Measurements from ENCODE around the gene SNRPA1.

The SNRPA1 gene

DNA sequence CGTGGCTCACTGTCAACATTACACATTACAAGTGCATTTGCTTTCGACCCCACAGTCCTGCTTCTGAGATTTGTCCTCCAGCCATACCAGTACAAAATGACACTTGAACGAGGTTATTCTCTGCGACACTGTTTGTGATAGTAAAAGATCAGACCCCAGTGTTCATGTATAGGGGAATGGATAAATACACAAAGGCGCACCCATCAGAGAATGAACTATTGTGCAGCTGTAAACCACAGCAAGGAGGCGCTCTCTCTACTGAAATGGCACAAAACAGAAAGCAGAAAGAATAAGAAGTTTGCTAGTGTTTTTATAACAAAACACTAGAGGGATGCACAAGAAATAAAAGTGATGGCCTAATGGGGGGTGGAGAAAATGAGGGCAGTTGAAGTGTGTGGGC, 38.3 kb downstream of the SNRPA1 start:
- DNase-seq = no peak

DNA sequence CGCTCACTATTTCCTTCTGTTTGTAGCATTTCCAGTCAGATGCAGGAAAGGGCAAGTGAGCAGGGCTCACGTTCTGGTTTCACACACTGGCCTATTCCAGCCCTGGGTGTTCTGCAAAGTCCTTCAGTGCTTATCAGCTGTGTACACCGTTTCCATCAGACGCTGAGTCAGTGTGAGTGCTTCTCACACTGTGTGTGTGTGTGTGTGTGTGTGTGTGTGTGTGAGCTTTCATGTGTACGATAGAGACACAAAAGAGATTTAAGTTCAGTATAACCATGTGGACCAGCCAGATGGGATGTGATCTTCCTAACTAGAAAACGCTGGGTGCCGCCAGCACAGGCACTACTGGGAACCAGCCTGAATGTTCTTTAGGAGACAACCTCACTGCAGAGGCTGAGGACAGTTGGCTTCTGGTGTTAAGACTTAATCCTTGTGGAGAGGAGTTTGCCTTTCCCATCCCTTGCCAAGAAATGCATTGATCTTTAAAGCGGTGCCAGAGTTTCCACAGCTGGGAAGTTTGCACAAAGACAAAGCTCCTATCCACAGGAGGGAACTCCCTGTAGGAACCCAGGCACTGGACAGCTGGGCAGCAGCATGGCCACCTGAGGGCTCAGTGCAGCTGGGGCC, 39.3 kb downstream of the SNRPA1 start:
- DNase-seq = no peak

DNA sequence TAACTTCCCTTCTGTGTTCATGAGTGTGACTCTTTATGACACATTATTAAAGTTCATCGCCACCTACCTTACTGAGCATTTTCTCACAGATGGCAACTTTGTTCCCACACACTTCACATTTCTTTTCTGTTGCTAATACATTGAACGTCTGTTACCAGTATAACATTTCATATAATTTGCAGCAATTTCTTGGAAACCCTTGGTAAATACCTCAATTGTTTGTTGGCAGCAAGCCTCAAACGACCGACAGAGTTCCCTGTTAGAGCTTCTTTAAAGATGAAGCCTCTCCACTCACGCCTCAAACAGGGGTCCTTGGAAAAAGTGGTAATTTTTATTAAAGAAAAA, 40.0 kb downstream of the SNRPA1 start:
- DNase-seq = no peak

DNA sequence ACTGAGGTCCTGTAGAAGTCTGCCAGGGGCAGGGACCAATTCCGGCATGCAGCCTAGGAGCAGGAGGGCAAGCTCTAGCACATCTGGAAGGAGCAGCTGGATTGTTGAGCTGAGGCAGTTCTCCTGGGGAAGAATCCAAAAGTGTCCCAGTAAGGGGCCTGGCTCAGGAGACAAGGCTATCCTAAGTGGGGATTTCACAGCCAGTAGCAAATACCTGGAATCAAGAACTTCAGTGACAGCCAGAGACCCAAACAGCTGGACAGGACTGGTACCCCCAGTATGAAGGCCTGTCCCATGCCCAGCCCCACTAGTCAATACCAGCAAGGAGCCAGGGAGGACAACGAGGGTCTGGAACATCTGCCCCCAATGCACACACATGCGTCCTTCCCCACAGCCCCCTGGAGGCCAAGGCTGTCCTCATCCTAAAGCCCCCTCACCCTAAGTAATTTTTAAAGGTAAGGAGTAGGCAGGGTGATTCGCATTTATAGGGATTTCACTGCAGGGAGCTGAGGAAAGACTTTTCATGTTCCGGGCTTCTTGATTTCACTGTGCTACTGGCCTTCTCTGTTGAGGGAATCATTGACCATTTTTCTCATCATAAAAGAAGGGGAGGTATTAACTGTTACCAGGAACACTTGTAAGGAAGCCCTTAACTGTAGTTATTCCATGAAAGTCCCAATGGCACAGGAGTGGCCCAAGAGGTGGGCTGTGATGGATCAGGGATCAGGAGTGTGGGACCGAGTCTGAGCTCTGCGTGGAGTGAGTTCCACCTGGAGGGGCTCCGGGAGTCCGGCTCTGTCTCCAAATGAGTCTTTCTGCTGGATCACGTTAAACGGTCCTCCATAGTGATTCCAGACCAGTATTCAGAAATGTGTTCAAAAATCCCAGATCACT, 40.6 kb downstream of the SNRPA1 start:
- no peak for DNase-seq

DNA sequence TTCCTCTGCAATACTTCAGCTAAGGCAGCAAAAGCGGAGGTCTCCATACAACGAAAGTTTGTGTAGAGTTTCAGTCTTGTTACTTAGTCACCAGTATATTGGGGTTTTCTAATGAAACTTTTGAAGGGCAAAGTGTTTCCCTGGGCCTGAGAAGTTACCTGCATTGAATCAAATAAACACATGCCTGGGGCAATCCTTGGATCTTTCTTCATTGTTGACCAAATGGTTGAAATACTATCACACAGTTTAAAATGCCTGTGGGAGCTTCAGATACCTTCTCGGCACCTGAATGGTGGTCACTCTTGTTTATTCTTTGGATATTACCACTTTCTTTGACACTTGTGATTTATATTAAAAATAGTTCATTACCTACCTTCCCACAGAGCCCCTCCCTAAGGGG, 42.2 kb downstream of the SNRPA1 start:
- DNase-seq = no peak

DNA sequence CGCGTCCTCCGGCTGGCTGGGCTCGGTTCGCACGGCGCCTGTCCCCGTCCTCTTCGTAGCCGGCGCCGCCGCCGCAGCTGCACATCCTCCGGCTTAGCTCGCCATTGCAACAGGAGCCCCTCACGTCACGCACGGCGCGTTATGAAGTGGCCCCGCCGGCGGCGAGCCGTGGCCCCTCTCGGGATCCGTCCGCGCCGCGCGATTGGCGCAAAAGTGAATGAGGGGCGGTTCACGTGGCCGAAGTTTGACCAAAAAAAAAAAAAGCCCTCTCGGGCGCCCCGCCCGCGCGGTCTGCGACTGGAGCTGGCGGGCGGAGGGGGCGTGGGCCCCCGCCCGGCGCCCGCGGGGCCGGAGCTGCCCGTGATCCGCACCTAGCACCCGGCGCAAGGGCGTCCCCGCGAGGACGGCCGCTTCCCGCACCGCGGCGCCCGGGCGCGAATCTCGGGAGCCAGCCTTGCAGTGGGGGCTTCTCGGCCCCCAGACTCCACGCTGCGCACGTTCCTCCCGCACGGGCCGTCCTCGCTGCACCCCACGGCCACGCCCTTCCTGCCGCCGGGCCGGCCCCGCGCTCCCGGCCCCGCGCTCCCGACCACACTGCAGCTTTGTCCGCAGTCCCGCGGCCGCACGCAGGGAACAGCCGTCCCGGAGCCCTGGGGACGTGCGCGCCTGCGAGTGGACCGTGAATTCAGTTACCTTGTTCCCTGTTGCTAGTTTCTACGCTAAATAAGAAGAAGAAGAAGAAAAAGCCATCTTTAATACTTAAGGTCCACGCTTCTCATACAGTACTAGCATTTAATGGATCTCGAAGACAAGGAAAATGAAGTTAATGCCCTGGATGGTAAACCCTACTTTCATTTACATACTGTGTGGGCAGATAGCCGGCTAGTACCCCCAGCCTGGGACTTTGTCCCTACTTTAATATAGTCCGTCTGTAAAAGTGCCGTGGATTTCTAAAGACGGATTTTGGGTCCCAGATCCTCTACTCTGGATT, 42.9 kb downstream of the SNRPA1 start, which contains the start of gene CHSY1:
CHSY1 (minus strand) TSS at position 219 of the 991 bp plus-strand sequence. CDS start 592 bp downstream, outside the sequence.
- DNase-seq = peak; percentile 83

DNA sequence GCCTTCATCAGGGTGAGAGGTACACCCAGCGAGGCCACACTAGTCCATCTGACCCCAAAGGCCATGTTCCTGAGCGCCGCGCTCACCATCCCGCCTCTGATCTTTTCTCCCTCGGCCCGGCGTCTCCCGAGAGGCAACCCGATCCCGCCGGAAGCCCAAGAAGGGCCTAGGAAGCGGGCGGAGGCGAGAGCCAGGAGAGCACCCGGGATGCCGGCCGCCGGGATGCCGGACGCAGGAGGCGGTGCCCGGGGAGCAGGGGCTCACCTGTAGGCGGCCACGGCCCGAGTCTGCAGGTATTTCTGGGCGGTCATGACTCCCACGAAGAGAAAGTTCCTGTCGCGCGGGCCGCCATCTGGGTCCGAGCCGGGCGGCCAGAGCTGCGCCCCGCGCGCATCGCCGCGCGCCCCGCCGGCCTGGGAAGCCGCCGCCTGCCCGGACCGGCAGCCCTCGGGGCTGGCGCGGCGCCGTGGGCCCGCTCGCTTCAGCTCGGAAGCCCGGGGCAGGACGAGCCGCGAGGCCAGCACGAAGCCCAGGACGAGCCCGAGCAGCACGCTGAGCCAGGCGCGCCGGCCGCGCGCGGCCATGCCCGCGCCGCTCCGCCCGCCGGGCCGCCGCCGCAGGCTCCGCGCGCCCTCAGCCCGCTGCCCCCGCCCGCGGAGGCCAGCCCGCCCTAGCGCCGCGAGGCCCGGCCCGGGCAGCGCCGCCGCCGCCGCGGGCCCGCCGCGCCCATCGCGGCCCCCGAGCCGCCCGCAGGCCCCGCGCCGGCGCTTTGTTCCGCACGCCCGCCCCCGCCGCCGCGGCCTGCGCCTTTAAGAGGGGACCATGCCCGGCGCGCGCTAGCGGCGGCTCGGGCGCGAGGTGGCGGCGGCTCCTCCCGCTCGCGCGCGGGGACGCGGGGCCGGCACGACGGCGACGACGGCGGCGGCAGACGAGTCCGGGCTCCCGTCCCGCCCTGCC, 43.9 kb downstream of the SNRPA1 start:
- DNase-seq = peak; percentile 66

DNA sequence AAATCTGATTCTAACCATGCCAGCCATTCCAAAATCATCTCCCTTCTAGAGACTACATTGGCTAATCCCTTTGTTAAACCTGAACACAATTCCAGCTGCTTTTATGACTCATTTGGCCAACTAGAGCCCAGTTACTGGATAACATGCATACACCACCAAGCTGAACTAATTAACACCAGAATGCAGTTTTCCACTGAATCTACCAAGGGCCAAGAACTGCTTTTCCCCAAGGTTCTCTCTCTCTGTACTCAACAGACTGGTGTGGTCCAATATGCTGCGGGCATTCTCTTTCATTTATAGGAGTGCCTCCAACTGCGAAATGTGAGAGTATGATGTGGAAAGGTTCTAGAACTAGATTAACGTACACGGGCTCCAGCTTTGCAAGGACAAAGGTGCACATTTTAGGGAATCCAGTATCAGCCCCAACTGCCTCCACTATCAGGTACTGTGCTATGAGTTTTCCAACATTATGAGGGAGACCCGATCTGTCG, 44.7 kb downstream of the SNRPA1 start:
- DNase-seq = no peak

DNA sequence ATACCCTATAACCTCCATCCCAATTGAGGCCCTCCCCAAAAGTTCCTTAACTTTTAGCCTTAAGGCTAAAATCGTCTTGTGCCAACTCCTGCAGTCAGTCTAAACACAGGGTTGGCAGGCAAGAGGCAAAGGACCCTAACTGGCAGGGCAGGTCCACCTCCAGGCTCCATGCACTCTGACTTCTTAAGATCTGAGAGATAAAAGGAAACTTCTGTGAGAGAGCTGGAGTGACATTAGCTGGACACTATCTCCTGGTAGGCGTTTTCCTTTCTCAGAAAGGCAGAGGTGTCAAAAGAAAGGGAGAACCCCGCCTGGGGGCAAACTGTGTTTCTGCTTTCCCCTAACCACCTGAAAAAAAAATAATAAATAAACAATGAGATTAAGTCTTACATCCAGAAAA, 46.8 kb downstream of the SNRPA1 start:
- no peak for DNase-seq

DNA sequence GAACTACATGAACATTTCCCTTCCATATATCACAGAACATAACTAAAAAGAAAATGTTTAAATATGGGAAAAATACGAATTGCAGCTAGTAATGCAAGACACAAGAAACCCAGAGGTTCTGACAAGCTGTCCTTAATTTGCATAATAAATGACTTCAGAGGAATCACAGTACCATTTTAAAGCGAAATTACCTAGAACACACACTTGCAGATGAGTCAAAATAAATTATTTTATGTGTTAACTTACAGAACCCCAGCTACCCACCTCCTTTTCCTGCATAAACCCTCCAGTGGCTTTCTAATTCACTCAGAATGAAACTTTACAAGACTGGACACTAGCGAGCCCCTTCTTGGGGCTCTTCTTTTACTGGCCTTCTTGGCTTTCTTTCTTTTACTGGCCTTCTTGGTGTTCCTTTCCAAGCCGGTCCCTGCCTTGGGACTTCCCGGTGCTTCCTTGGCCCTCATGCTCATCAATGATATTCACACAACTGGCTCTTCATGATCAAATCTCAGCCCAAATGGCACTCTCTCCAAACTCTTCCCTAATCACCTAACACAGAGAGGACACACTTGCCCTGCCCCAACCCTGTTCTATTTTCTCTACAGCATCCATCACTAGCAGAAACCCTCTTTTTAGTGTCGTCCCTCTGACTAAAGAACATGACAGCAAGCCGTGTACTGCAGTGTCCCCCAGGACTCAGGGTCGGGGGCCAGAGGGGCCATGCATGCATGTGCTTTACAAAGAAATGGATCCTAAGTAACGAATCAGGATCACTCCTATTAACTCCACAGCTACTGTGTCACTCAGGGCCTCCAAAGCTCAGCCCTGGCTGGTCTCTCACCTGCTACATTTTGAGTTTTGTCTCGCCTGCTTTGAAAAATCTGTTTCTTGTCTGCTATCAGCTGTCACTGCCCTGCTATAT, 48.0 kb downstream of the SNRPA1 start:
- DNase-seq = no peak

DNA sequence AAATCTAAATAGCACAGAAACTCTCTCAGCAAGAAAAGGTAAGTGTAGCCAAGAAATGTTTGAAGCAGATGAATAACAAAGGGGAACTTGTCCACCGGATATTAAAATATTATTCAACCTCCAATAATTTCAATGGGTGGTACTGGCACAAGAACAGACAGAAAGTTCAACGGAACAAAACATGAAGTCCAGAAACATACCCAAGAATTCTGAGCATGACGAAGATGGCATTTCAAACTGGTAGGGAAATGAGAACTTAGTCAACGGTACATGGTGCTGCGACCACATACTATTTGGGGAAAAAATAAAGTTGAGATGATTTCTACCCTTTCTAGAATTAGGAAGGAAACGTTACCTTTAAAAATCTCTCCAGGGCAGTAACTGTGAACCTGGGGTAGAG, 48.7 kb downstream of the SNRPA1 start:
- DNase-seq = no peak

DNA sequence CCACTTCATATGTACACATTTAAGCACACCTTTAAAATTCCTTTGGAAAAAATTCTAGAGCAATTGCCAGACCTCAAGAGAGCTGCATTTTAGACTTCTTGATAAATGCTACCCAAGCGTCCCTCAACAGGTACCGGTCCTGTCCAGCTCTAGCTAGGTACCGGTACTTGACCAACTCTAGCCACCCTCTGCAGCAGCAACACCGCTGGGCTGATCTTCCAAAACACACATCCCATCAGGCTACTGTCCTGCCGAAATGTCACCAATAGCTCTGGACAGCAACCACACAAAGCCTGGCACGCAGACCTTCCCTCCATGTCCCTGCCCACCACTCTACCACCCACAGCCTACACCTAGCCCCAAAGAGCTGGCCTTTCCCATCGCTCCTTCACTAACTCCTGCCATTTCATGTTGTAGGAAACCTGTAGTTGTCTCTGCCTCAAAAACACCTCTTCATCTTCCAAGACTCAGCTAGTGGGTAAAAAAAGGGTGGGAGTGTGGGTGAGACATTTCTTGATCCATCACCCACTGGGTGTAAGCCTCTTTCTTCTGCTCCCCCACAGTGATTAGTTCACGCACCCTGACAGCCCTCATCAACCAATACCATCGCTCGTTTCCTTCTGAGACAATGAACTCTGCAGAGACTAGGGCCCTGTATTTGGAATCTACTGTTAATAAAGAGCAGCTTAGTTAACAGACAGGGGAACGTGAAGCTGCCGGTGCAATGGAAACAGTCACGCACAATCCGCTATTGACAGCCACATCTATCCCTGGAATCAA, 50.0 kb downstream of the SNRPA1 start:
- DNase-seq = no peak

DNA sequence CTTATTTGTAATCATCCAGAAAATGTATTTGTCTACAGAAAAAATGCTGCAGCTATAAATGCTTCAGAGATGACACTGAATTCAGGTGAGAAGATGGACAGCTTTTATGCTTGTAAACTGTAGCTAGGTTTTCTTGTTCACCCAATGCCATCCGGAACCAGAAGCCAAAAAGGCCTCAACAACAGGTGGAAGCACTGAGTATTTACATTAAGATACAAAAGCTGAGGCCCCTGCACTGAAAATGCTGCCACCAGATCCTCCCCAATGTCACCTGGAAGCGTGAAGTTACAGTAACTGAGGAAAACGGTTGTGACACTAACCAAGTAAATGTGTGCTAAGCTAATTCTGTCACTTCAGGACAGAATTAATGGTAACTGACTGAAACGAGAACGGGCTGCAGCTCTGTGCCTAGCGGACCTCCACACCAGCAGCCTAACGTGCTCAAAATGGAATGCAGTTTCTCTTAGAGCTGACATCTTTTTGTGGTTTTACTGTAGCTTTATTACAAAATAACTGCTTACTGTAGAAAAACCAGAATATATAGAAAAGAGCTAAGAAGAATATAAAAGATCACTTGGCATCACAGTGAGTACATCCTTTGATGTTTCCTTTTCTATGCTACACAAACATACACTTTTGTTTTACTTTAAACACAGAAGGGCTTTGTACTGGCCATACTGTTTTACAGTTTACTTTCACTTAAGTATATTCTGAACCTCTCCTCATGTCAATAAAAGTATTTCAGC, 50.8 kb downstream of the SNRPA1 start:
- DNase-seq = no peak

DNA sequence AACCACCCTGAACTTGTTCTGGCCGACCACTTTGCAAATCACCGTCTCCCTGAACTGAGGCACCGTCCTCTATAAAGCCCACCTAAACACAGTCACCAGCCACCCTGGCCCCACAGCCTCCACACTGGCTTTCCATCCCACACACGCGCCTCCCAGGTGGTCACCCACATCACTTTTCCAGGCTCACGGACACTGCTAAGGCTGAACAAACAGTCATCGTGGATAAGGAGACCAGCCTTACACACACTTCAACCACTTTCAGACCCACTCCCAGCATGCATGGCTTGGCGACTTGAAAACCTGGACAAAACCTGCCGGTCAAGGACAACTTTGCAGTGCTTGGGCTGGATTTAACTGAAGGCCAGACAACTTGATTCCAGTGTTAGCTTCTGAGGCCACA, 51.6 kb downstream of the SNRPA1 start:
- DNase-seq = no peak

DNA sequence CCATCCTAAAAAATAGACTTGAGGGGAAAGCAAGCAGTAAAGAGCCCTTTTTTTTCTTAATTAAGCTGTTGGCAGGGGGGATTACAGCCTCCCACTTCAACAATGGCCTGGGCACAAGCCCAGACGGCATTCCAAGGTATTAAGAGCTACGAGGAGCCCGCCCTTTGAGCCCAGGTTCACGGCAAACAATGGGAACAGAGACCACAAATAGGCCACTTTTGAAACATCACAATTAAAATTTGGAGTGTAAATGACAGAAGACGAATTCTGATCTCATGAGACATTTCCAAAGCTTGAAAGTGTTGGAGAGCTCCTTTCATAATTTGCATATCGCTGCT, 52.1 kb downstream of the SNRPA1 start:
- DNase-seq = no peak

DNA sequence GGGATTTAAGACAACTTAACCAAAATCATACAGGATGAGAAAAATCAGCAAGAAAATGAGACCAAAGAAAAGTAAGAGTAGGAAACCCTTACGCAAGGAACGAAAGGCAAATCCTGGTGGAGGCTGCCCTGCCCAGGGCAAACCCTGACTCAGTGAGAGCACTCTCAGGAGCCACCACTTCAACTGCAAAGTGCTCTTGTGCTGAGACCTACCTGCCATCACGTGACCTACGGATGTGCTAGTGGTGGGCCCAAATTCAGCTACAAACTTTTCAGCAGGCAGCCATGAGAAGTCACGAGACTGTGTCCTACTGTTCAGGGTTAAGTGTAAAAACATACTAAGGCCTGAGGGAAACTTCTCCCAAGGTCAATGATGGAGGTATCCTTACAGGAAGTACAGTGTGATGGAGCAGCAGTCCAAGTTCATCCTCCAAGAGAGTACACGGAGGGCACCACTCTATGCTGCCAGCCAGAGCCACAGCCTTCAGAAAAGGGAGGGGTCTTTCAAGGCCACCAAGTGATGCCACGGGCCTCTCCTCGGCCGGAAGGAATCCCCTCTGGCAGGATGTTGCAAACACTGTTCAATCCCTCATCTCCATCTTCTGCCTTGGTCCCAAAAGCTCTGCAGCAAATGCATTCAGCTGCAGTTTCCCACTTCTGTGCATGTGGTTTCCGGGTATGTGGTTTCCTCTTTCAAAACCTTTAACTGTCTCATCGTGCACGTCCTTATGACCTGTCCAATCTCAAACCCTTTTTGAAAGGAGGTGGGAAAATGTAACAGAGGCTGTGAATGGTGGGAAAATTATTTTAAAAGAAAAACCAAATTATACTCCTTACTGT, 52.7 kb downstream of the SNRPA1 start:
- no peak for DNase-seq

DNA sequence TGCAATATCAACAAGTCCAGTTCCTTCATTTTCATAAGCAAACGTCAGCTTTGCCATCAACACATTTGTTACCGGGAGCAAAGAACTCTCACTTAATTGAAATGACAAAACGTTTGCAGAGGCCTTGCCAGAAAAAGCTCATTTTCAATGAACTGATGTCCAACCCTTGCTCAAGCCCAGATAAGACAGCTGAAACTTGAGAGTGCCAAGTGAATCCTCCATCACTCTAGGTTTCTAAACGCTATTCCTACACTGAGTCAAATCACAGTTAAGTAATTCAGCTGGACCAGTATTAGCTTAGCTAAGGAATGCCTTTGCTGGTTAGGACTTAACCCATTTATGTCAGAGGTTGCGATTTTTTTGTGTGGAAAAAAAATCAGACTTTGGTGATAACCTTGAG, 54.7 kb downstream of the SNRPA1 start:
- DNase-seq = no peak

DNA sequence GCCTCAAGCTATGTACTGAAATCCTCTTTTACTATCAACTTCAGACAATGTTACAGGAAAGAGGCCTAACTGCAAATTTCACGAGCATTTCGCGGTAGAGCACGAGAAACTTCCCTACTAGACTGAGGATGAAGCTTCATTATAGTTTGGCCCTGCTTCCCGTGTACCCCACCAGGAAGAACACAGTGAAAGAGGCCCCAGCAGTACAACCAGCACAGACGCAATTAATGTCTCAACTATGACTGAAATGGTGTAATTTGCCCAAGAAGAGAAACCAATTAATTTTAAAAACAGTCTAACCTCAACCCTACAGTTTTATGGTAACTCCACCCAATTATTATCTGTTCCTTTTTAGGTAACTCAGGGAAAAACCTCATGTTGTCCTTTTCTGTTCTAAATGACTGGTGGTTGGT, 55.3 kb downstream of the SNRPA1 start:
- DNase-seq = no peak

Data from activated naive CD4-positive, alpha-beta T cell treated with anti-CD3 and anti-CD28 coated beads, Interleukin-2, amount 50 U/mL, for 16 hours (primary cell).